Myocyte (in vitro differentiated cells): ENCODE measurements around the gene APBB3. TPM values are rescaled to one million over a fixed set of nuclear protein-coding genes. Genes with fewer than 3 reads are reported as not detected.

Experiments used
- microRNA-seq: library from miRNA; unstranded; fragments of <30 nt; microRNA quantifications from one replicate; pipeline ENCODE4, GENCODE V29; 2016
- total RNA-seq: library from RNA; depleted of rRNA; stranded (reverse); fragments of >200 nt; gene quantifications from 2 replicates; pipeline ENCODE4 v1.2.3, GENCODE V29; 2014

APBB3 gene
- total RNA-seq, 1 donor from 2014 or later = 23.2 TPM

Small RNA genes lying within 50 kb of the gene (microRNA-seq; reads per million reads assigned to microRNA genes)
- not detected for gene MIR6831

Other genes with a start within 250 kb of the APBB3 start
- 10.1 and 10.2 TPM in 2 replicates for gene HBEGF, start 218.0 kb downstream of the APBB3 start, total RNA-seq
- gene SLC4A9, start 204.4 kb downstream of the APBB3 start, total RNA-seq = not detected in 2 replicates
- 33.7 and 39.7 TPM in 2 replicates for gene ANKHD1, start 162.8 kb downstream of the APBB3 start, total RNA-seq
- gene EIF4EBP3, start 16.9 kb downstream of the APBB3 start, total RNA-seq = not detected in 2 replicates
- 38.5 and 44.9 TPM in 2 replicates for gene SRA1, start 7.1 kb downstream of the APBB3 start, total RNA-seq
- gene SLC35A4, start 230 bp upstream of the APBB3 start, total RNA-seq = 40.0 and 40.5 TPM in 2 replicates
- 0.21 and 0.64 TPM in 2 replicates for gene CD14, start 68.6 kb upstream of the APBB3 start, total RNA-seq
- gene TMCO6, start 74.9 kb upstream of the APBB3 start, total RNA-seq = 5.3 and 8.1 TPM in 2 replicates
- gene NDUFA2, start 83.0 kb upstream of the APBB3 start, total RNA-seq = 46.7 and 51.4 TPM in 2 replicates
- 105 and 121 TPM in 2 replicates for gene IK, start 83.2 kb upstream of the APBB3 start, total RNA-seq
- gene WDR55, start 100.3 kb upstream of the APBB3 start, total RNA-seq = 20.5 and 20.6 TPM in 2 replicates
- gene DND1, start 109.0 kb upstream of the APBB3 start, total RNA-seq = 0.52 and 1.0 TPM in 2 replicates
- gene HARS1, start 126.8 kb upstream of the APBB3 start, total RNA-seq = 49.4 and 52.5 TPM in 2 replicates
- 24.4 and 30.9 TPM in 2 replicates for gene HARS2, start 126.9 kb upstream of the APBB3 start, total RNA-seq
- 46.7 and 61.3 TPM in 2 replicates for gene ZMAT2, start 135.8 kb upstream of the APBB3 start, total RNA-seq
- gene PCDHA1, start 221.5 kb upstream of the APBB3 start, total RNA-seq = 0.10 TPM in 1 of 2 replicates, not detected in the other
- gene PCDHA2, start 230.3 kb upstream of the APBB3 start, total RNA-seq = 0.36 TPM in 1 of 2 replicates, not detected in the other
- 0.16 TPM in 2 replicates for gene PCDHA3, start 236.5 kb upstream of the APBB3 start, total RNA-seq
- 1.2 and 1.4 TPM in 2 replicates for gene PCDHA4, start 242.5 kb upstream of the APBB3 start, total RNA-seq